Panc1 (cell line): ENCODE results near the gene PRUNE2.

Experiments
- POLR2AphosphoS5 ChIP-seq: IDR thresholded peaks from 2 replicates; pipeline ENCODE4 v1.6.1; 2012; ENCODE audit warnings: mild to moderate bottlenecking, low read depth, low read length, moderate library complexity
- SIN3A ChIP-seq: IDR thresholded peaks from 2 replicates; pipeline ENCODE4 v1.6.1; 2012; ENCODE audit warnings: low read depth, mild to moderate bottlenecking, low read length, moderate library complexity, borderline replicate concordance; ENCODE audit not compliant: insufficient read depth
- TCF7L2 ChIP-seq: IDR thresholded peaks from 2 replicates; pipeline ENCODE4 v1.6.1; 2011; ENCODE audit warnings: mild to moderate bottlenecking, low read depth, low read length, inconsistent platforms
- TF ChIP-seq, protein P1 (sequence below): fragments of 450-650 bp; IDR thresholded peaks from 2 replicates; pipeline ENCODE4 v1.5.1; 2017; ENCODE audit warnings: mild to moderate bottlenecking
- TF ChIP-seq, protein P2 (sequence below), 2 experiments: IDR thresholded peaks; 2 replicates each; pipeline ENCODE4 v1.6.1; 2011 to 2012; ENCODE audit warnings: low read depth in 2 of 2, control low read depth in 1 of 2, low read length in 1 of 2, mild to moderate bottlenecking in 1 of 2, moderate library complexity in 1 of 2; ENCODE audit not compliant: insufficient read depth in 1 of 2

DNA sequence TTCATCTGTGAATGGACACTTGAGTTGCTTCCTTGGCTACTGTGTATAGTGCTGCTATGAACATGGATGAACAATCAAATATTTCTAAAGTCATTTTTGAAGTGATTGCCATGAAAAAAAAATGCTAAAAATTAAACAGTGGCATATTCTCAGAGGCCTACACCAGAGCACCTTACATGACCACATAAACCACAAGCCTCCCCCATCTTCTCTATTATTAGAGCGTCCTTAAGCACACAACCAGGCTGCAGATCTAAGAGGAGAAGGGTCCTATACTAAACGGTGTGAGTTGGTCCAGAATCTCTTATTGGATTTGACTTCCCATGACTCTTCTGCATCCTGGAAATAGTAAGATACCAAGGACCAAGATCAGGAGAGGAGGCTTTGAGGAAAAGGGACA is 107.4 kb downstream of the PRUNE2 start:
- TF ChIP-seq, protein P1, sequence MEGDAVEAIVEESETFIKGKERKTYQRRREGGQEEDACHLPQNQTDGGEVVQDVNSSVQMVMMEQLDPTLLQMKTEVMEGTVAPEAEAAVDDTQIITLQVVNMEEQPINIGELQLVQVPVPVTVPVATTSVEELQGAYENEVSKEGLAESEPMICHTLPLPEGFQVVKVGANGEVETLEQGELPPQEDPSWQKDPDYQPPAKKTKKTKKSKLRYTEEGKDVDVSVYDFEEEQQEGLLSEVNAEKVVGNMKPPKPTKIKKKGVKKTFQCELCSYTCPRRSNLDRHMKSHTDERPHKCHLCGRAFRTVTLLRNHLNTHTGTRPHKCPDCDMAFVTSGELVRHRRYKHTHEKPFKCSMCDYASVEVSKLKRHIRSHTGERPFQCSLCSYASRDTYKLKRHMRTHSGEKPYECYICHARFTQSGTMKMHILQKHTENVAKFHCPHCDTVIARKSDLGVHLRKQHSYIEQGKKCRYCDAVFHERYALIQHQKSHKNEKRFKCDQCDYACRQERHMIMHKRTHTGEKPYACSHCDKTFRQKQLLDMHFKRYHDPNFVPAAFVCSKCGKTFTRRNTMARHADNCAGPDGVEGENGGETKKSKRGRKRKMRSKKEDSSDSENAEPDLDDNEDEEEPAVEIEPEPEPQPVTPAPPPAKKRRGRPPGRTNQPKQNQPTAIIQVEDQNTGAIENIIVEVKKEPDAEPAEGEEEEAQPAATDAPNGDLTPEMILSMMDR = no peak
- TF ChIP-seq TCF7L2 = no peak
- TF ChIP-seq SIN3A = no peak
- no peak for TF ChIP-seq POLR2AphosphoS5
- TF ChIP-seq, protein P2, sequence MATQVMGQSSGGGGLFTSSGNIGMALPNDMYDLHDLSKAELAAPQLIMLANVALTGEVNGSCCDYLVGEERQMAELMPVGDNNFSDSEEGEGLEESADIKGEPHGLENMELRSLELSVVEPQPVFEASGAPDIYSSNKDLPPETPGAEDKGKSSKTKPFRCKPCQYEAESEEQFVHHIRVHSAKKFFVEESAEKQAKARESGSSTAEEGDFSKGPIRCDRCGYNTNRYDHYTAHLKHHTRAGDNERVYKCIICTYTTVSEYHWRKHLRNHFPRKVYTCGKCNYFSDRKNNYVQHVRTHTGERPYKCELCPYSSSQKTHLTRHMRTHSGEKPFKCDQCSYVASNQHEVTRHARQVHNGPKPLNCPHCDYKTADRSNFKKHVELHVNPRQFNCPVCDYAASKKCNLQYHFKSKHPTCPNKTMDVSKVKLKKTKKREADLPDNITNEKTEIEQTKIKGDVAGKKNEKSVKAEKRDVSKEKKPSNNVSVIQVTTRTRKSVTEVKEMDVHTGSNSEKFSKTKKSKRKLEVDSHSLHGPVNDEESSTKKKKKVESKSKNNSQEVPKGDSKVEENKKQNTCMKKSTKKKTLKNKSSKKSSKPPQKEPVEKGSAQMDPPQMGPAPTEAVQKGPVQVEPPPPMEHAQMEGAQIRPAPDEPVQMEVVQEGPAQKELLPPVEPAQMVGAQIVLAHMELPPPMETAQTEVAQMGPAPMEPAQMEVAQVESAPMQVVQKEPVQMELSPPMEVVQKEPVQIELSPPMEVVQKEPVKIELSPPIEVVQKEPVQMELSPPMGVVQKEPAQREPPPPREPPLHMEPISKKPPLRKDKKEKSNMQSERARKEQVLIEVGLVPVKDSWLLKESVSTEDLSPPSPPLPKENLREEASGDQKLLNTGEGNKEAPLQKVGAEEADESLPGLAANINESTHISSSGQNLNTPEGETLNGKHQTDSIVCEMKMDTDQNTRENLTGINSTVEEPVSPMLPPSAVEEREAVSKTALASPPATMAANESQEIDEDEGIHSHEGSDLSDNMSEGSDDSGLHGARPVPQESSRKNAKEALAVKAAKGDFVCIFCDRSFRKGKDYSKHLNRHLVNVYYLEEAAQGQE (IDR thresholded peaks at IDR 0.05; ENCODE audit: insufficient read depth in 1 of 2, low read depth in 2 of 2, low read length in 1 of 2) = no peak
